A673 (cell line): ENCODE measurements around the gene SLC15A3.

ENCODE experiments used
- EZH2 ChIP-seq: fragments of 200-600 bp; sonication (generic); IDR thresholded peaks from 2 replicates; pipeline ENCODE4 v1.6.1; 2017; ENCODE audit warnings: borderline replicate concordance, low read depth, mild to moderate bottlenecking, mixed read lengths, antibody characterized with exemption, low read length; ENCODE audit not compliant: poor library complexity, severe bottlenecking
- TF ChIP-seq, protein P1 (sequence below): fragments of 300-800, 200-600 bp; sonication (generic); conservative IDR thresholded peaks from 2 replicates; pipeline ENCODE4 v1.5.1; 2017; ENCODE audit warnings: low read depth, mild to moderate bottlenecking, antibody characterized with exemption, low read length, moderate library complexity, mixed read lengths

DNA sequence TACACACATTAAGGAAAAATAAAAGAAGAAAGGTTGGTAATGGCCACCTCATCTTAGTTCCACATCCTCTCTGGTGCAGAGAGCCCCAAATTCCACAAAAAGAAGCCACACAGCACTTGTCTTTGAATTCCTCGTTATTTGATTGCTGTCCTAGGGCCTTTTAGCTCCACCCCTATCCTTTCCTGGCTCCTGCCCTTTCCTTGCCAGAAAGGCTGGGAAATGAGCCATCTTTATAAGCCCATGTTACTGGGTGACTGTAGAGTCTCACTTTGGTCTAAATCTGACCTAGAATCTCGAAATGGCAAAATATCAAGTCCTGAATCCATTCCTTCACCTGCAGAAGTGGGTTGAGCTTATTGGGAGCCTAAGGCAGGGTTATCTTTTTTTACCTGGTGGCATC is 32.0 kb downstream of the SLC15A3 start:
- TF ChIP-seq, protein P1, sequence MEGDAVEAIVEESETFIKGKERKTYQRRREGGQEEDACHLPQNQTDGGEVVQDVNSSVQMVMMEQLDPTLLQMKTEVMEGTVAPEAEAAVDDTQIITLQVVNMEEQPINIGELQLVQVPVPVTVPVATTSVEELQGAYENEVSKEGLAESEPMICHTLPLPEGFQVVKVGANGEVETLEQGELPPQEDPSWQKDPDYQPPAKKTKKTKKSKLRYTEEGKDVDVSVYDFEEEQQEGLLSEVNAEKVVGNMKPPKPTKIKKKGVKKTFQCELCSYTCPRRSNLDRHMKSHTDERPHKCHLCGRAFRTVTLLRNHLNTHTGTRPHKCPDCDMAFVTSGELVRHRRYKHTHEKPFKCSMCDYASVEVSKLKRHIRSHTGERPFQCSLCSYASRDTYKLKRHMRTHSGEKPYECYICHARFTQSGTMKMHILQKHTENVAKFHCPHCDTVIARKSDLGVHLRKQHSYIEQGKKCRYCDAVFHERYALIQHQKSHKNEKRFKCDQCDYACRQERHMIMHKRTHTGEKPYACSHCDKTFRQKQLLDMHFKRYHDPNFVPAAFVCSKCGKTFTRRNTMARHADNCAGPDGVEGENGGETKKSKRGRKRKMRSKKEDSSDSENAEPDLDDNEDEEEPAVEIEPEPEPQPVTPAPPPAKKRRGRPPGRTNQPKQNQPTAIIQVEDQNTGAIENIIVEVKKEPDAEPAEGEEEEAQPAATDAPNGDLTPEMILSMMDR: no peak
- TF ChIP-seq EZH2: no peak
